Lung (tissue), 12 donors: ENCODE data around the gene CADM2. TPM values are rescaled to one million over a fixed set of nuclear protein-coding genes. Genes with fewer than 3 reads are reported as not detected.
A peak's percentile ranks its signal among the peaks of the same experiment; 100 is the strongest.

Experiments
- ATAC-seq: fragments of 200-7000 bp; cut with Tn5 transposase; one replicate; pipeline ENCODE4 v1.9.1; 2020; ENCODE audit warnings: moderate number of reproducible peaks; ENCODE audit not compliant: insufficient read depth, low FRiP score
- DNase-seq, 3 donors: peaks; one replicate each; pipeline ENCODE4 v3.0.0-alpha.2; 2013 to 2017
- H3K27ac ChIP-seq, 2 donors: one replicate each; pipeline ENCODE4 v1.5.1; 2013; ENCODE audit warnings: mild to moderate bottlenecking in 2 of 2, moderate library complexity in 2 of 2, control low read depth in 1 of 2, inconsistent platforms in 1 of 2, low read depth in 1 of 2, low read length in 1 of 2
- H3K27me3 ChIP-seq, 3 donors: one replicate each; pipeline ENCODE4 v1.5.1; 2013; ENCODE audit warnings: low read length in 2 of 3; ENCODE audit not compliant: control insufficient read depth in 3 of 3, insufficient read depth in 3 of 3
- H3K36me3 ChIP-seq, 4 donors: one replicate each; pipeline ENCODE4 v1.5.1; 2013; ENCODE audit warnings: low read length in 4 of 4, mild to moderate bottlenecking in 1 of 4, moderate library complexity in 1 of 4; ENCODE audit not compliant: control insufficient read depth in 4 of 4, insufficient read depth in 4 of 4
- H3K4me1 ChIP-seq, 5 donors: one replicate each; pipeline ENCODE4 v1.5.1; 2013; ENCODE audit warnings: low read length in 5 of 5, mild to moderate bottlenecking in 2 of 5, moderate library complexity in 1 of 5; ENCODE audit not compliant: control insufficient read depth in 5 of 5, insufficient read depth in 5 of 5
- H3K4me3 ChIP-seq: one replicate; pipeline ENCODE4 v1.5.1; 2013; ENCODE audit warnings: mild to moderate bottlenecking, control low read depth, moderate library complexity
- H3K9ac ChIP-seq, 2 donors: one replicate each; pipeline ENCODE4 v1.5.1; 2013; ENCODE audit warnings: low read length in 2 of 2, control low read depth in 1 of 2; ENCODE audit not compliant: insufficient read depth in 1 of 2
- H3K9me3 ChIP-seq, 4 donors: one replicate each; pipeline ENCODE4 v1.5.1; 2013; ENCODE audit warnings: low read length in 3 of 4, mild to moderate bottlenecking in 1 of 4, moderate library complexity in 1 of 4; ENCODE audit not compliant: control insufficient read depth in 4 of 4, insufficient read depth in 3 of 4
- CTCF ChIP-seq: IDR thresholded peaks from 2 replicates; pipeline ENCODE4 v1.5.1; 2012; ENCODE audit warnings: mild to moderate bottlenecking; ENCODE audit errors: control extremely low read depth, extremely low read depth
- WGBS, 2 donors: extraction: QIAGEN DNeasy Blood & Tissue Kit; methylation state at CpG; one replicate each; pipeline ENCODE4 v1.1.7; 2013; 5-methylcytosine and 5-hydroxymethylcytosine counted together
- polyA plus RNA-seq, 2 donors: library from polyadenylated mRNA; stranded (reverse); fragments of 200-250 nt; gene quantifications; one replicate each; pipeline ENCODE4 v1.2.1, GENCODE V29; 2013
- total RNA-seq, 2 donors: library from RNA; depleted of rRNA in 1 of 2; stranded (reverse); fragments of >200 nt in 1 of 2; gene quantifications; one replicate each; pipeline ENCODE4 v1.2.1, GENCODE V29; 2014 to 2021
- donor health status: control.
- donor health status: control.
- donor health status: Bipolar disorder and iron deficiency.
- donor health status: healthy.
- donor health status: DM: yes; HTN: yes; CAD: no.

Gene CADM2
- total and polyA plus RNA-seq, 4 donors, result 0.14 to 3.3 (median 0.32) TPM

- Histone ChIP-seq H3K27ac (no peak overlapping the region), H3K9me3 (no peaks in the 10 kb centered on the region), H3K4me3 (no peak overlapping the region), H3K36me3 (no peaks in the 10 kb centered on the region), H3K9ac (no peak overlapping the region), H3K4me1 (peaks cover 0 to 24% (median 5%) of the 10 kb centered on the region in 5 donors), H3K27me3 (peaks cover 5 to 39% (median 34%) of the 10 kb centered on the region in 3 donors)
- 5 to 8% methylated on average over 12 of the region's 12 CpGs for WGBS, 2 donors
- TF ChIP-seq CTCF, result no peak
- no peak for ATAC-seq
- DNase-seq, result no peak
Observed at GRCh38 chr3:84960581-84960980, 1.8 kb downstream of the CADM2 start.

GRCh38 chr3:84961011-84961410, 2.2 kb downstream of the CADM2 start:
- Histone ChIP-seq H3K4me1 (peaks cover 0 to 24% (median 5%) of the 10 kb centered on the region in 5 donors), H3K4me3 (no peak overlapping the region), H3K9me3 (no peaks in the 10 kb centered on the region), H3K36me3 (no peaks in the 10 kb centered on the region), H3K9ac (peak overlapping the region in 1 of 2 donors; percentile 42), H3K27ac (no peak overlapping the region), H3K27me3 (peaks cover 5 to 39% (median 34%) of the 10 kb centered on the region in 3 donors)
- TF ChIP-seq CTCF, result no peak
- DNase-seq (peak in 1 of 3 donors; percentile 15), ATAC-seq (no peak)
- 11 to 17% methylated on average over 7 of the region's 7 CpGs for WGBS, 2 donors

DNA sequence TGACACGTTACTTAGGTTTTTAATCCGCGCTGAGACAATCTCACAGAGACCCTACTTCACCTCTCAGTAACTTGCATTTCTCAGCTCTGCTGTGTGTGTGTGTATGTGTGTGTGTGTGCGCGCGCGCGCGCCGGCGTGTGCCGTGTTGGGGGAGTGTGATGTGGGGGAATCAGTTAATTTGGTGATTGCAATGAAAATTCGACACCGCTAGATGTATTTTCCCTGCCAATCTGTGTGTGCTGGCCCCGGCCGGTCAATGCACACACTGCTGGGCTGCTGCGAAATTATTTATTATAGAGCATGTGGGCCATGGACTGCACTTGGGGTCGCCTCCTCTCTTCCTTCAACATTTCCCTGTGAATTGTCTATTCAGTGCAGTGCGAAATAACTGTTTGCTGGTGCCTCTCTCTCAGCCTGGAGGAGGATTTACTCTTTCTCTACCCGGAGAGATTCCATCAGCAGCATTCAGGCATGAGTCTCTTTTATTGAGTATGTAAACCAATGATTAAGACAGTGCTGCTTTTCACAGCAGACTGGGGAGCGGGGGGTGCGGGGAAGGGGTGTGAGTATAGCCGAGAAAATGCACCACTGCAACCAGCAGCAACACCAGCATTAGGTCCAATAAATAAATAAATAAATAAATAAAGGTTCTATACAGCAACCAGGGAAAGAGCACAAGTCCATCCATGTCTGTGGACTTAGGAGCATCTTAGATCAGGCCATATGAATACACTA, 2.9 kb downstream of the CADM2 start:
- H3K4me3 ChIP-seq, result no peak overlapping the region
- H3K4me1 ChIP-seq, result peaks cover 0 to 24% (median 5%) of the 10 kb centered on the region in 5 donors
- H3K9ac ChIP-seq, result peak overlapping the region in 1 of 2 donors; percentile 42
- peaks cover 5 to 37% (median 34%) of the 10 kb centered on the region in 3 donors for H3K27me3 ChIP-seq
- DNase-seq (peak; percentile 40 to 46 (median 45)), ATAC-seq (no peak)
- no peak for TF ChIP-seq CTCF
- H3K9me3 ChIP-seq, result no peaks in the 10 kb centered on the region
- no peaks in the 10 kb centered on the region for H3K36me3 ChIP-seq
- WGBS, 2 donors, result 15 to 18% methylated on average over 23 of the region's 23 CpGs
- no peak overlapping the region for H3K27ac ChIP-seq
